ENCODE results near the gene HSPA6. TPM values are rescaled to one million over a fixed set of nuclear protein-coding genes. Genes with fewer than 3 reads are reported as not detected.
"Not testable (repeated sequence)": the region's sequence is repeated elsewhere in the genome, so short reads cannot be mapped to it uniquely, and the experiment has no call there.

The HSPA6 gene
- total RNA-seq, 1 experiment from 2014 or later, result 0.18 TPM

- H3K9me3 ChIP-seq (replicated peaks); DNase-seq (ENCODE audit: low read depth in 1 of 2, low spot score in 2 of 2); H3K27ac ChIP-seq; H3K27me3 ChIP-seq (replicated peaks); H3K4me1 ChIP-seq (replicated peaks); H3K4me3 ChIP-seq; H3K36me3 ChIP-seq: not testable (repeated sequence)
Measured at GRCh38 chr1:161553631-161554030, 29.3 kb downstream of the HSPA6 start.

DNA sequence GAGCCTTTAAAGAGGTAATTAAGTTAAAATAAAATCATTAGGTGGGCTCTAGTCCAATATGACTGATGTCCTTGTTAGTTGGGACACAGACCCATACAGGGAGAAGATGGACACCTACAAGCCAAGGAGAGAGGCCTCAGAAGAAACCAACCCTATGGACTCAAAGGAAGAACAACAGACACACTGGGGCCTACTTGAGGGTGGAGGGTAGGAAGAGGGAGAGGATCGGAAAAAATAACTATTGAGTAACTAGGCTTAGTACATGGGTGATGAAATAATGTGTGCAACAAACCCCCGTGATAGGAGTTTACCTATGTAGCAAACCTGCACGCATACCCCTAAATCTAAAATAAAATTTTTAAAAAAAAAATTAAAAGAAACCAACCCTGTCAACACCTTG is 30.0 kb downstream of the HSPA6 start:
- not testable (repeated sequence) for DNase-seq (ENCODE audit: low read depth in 1 of 2, low spot score in 2 of 2); H3K27me3 ChIP-seq (replicated peaks); H3K27ac ChIP-seq; H3K9me3 ChIP-seq (replicated peaks); H3K4me3 ChIP-seq; H3K36me3 ChIP-seq; H3K4me1 ChIP-seq (replicated peaks)

DNA sequence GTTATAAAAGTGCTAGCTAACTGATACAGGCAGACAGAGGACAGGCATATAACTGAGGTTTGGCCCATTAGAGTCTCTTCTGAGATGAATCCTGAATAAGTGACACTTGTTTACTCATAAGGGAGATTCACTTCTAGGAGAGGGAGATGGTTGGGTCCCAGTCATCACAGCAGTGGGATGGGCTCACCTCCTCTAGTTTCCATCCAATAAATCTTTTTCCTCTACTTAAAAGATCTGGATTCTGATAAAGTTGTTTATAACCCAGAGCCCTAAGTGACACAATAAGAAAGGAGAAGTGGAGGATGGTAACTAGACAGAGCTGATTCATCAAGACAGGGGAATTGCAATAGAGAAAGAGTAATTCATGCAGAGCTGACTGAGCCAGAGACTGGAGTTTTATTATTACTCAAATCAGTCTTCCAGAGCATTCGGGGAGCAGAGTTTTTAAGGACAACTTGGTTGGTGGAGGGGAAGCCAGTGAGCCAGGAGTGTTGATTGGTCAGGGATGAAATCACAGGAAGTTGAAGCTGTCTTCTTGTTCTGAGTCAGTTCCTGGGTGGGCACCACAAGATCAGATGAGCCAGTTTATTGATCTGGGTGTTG is 30.6 kb downstream of the HSPA6 start:
- H3K36me3 ChIP-seq; H3K27ac ChIP-seq; H3K4me1 ChIP-seq (replicated peaks); H3K9me3 ChIP-seq (replicated peaks); H3K27me3 ChIP-seq (replicated peaks); H3K4me3 ChIP-seq; DNase-seq (ENCODE audit: low read depth in 1 of 2, low spot score in 2 of 2): not testable (repeated sequence)

GRCh38 chr1:161556143-161556542 is 31.8 kb downstream of the HSPA6 start:
- not testable (repeated sequence) for H3K27me3 ChIP-seq (replicated peaks); H3K4me3 ChIP-seq; H3K9me3 ChIP-seq (replicated peaks)

GRCh38 chr1:161556990-161557389 is 32.6 kb downstream of the HSPA6 start:
- not testable (repeated sequence) for H3K27me3 ChIP-seq (replicated peaks); H3K4me3 ChIP-seq; H3K4me1 ChIP-seq (replicated peaks); DNase-seq (ENCODE audit: low read depth in 1 of 2, low spot score in 2 of 2); H3K9me3 ChIP-seq (replicated peaks); H3K36me3 ChIP-seq; H3K27ac ChIP-seq

More at GRCh38 chr1:161556143-161556542, 31.8 kb downstream of the HSPA6 start:
- H3K4me1 ChIP-seq (replicated peaks); DNase-seq (ENCODE audit: low read depth in 1 of 2, low spot score in 2 of 2); H3K27ac ChIP-seq; H3K36me3 ChIP-seq: not testable (repeated sequence)

GRCh38 chr1:161557506-161558450 is 33.4 kb downstream of the HSPA6 start:
- DNase-seq (ENCODE audit: low read depth in 1 of 2, low spot score in 2 of 2); H3K9me3 ChIP-seq (replicated peaks); H3K4me1 ChIP-seq (replicated peaks); H3K27me3 ChIP-seq (replicated peaks); H3K27ac ChIP-seq; H3K36me3 ChIP-seq; H3K4me3 ChIP-seq: not testable (repeated sequence)

DNA sequence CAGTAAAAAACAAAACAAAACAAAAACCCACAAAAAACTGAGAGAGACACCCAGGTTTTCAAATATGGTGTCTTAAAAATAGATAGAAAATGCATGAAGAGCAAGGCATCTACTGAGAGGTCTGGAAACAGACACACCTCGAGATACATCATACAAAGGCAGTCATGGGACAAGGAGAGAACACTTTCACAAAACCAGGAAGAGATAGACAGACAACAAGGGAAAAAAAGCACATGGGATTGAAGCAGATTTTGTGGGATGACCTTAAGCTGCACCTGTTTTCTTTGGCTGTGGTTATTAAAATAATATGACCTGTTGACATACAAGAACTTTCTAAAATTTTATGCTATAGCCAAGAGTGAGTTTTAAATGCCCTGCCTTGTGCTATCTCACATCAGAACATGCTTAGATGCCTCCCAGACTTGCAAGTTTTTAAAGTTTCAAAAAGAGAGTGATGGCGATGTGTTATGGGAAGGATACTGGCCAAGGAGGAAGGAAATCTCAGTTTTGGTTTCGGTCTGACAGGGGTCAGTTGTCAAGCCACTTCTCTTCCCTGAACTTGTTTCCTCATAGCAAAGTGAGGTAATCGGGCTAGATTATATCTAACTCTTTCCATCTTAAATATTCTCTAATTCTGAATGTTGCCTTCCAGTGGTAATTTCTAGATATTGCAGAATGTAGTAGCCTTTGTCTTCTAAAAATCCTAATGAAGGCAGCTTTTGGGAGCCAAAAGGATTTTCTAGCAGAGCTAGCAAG is 36.8 kb downstream of the HSPA6 start:
- H3K9me3 ChIP-seq (replicated peaks); H3K36me3 ChIP-seq; H3K4me1 ChIP-seq (replicated peaks); H3K4me3 ChIP-seq; H3K27ac ChIP-seq; H3K27me3 ChIP-seq (replicated peaks); DNase-seq (ENCODE audit: low read depth in 1 of 2, low spot score in 2 of 2): not testable (repeated sequence)

- H3K4me3 ChIP-seq; H3K9me3 ChIP-seq (replicated peaks); H3K27me3 ChIP-seq (replicated peaks); H3K4me1 ChIP-seq (replicated peaks); H3K27ac ChIP-seq; DNase-seq (ENCODE audit: low read depth in 1 of 2, low spot score in 2 of 2); H3K36me3 ChIP-seq: not testable (repeated sequence)
Measured at GRCh38 chr1:161562441-161562840, 38.1 kb downstream of the HSPA6 start.

DNA sequence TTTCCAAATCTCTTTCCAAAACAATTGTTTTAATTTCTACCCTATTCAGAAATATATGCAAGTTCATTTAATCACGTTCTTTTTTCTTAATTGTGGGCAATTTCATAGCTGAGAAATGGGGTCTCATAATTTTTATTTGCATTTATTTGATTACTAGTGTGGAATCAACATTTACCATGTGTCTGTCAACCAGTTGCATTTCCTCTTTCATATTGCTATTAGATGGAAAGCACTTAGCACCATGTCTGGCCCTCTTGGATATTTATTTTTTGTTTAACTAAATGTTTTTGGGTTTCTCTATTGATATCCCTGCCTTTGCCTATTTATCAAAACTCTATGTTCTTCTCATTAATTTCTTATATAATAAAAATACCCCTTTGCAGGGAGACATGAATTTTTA is 39.2 kb downstream of the HSPA6 start:
- not testable (repeated sequence) for H3K9me3 ChIP-seq (replicated peaks); H3K27me3 ChIP-seq (replicated peaks); H3K4me3 ChIP-seq; H3K36me3 ChIP-seq; DNase-seq (ENCODE audit: low read depth in 1 of 2, low spot score in 2 of 2); H3K4me1 ChIP-seq (replicated peaks); H3K27ac ChIP-seq

- not testable (repeated sequence) for H3K4me1 ChIP-seq (replicated peaks); H3K4me3 ChIP-seq; H3K27ac ChIP-seq; H3K27me3 ChIP-seq (replicated peaks); H3K9me3 ChIP-seq (replicated peaks); H3K36me3 ChIP-seq; DNase-seq (ENCODE audit: low read depth in 1 of 2, low spot score in 2 of 2)
Measured at GRCh38 chr1:161566602-161566960, 42.2 kb downstream of the HSPA6 start.

DNA sequence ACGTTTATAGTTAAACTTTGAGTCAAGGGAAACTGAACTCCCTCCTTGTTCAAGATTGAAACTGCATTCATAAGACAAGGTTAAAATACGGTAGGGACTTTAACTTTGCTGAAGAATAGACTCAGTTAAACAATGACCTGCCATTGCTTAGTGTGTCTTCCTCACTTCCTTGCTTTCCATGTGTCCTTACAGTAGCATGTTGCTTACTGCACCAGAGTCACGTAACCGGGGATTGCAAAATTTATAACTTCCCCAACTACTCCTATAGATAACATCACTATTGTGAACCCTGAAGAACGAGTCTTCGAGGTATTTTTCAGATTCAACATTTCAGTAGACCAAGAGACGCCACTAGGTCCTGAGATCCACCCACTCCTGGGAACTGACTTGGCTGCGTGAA is 47.4 kb downstream of the HSPA6 start:
- not testable (repeated sequence) for H3K4me3 ChIP-seq

More for the DNA sequence above, 47.4 kb downstream of the HSPA6 start:
- H3K27ac ChIP-seq; H3K36me3 ChIP-seq; DNase-seq (ENCODE audit: low read depth in 1 of 2, low spot score in 2 of 2); H3K4me1 ChIP-seq (replicated peaks); H3K9me3 ChIP-seq (replicated peaks); H3K27me3 ChIP-seq (replicated peaks): not testable (repeated sequence)

Data from SJSA1 (cell line).